GM11168 (cell line): ENCODE data around the gene STAB2.

Source experiments
- in situ Hi-C: fragments of 300-500 bp; cut with MboI; formaldehyde crosslinking; loops from one replicate; pipeline ENCODE4 v1.12.0; 2022; ENCODE audit warnings: low sequenced_read_pairs; ENCODE audit not compliant: unreplicated experiment

STAB2 gene

DNA sequence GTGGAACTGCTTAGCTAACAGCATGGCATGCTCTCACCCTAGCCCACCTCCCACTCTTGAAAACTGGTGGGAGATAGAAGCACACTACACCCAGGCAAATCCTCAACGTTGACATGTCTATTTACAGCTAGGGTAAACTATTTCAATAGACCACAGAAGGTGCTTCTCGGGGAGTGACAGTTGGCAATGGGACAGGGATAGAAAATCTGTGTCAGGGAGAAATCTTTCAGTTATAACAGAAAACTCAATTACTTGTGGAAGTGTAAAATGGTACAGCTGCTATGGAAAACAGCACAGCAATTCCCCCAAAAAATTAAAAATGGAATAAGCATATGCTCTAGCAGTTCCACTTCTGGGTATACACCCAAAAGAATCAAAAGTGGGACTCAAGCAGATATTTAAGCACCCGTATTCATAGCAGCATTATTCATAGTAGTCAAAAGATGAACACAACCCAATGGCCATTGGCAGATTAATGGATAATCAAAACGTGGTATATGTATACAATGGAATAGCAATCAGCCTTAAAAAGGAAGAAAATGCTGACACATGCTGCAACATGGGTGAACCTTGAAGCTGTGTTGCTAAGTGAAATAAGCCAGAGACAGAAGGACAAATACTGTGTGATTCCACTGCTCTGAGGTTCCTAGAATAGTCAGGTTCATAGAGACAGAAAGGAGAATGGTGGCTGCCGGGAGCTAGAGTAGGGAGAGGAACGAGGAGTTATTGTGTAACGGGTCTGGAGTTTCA, 92.5 kb downstream of the STAB2 start:
- in situ Hi-C loops, result no loop called here

DNA sequence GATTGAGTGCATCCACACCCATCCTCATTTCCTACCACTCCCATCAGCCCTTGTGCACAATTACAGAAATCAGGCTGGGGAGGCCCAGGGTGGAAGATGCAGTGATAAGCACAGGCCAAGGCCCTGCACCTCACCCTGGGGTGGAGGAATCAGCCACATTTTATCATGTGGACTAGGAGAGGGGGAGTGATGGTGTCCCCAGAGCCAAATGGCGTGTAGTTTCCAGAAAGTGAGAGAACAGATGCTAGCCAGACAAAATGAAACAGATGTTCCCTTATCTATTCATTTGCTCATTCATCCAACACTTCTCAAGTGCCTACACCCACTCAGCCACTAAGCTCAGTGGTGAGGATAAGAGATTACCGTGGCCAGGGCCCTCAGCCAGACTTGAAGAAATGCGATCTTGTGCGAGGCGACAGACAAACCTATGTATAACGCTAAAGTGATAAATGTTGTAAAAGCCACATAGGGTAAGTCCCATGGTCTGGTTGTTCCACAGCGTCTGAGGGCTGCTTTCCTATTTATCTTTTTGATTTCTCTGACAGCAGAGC, 93.6 kb downstream of the STAB2 start:
- in situ Hi-C loops, result no loop called here

DNA sequence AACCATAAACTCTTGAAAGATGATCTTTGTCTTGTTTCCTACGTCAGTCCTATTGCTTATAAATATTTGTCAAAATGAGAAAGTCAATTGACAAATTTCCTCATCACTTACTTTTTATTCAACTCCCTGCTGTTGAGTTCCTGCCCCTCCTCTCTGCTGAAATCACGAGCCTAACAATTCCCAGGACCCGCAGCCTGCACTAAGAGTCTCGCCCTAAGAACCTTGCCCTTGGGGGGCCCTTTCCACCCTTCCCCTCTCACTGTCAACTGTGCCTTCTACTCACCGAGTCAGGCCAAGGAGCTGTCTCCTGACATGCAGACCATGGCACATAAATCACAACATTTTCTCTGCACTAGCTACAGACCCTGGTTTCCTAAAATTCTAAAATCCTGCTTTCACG, 99.0 kb downstream of the STAB2 start:
- in situ Hi-C loops, result no loop called here

DNA sequence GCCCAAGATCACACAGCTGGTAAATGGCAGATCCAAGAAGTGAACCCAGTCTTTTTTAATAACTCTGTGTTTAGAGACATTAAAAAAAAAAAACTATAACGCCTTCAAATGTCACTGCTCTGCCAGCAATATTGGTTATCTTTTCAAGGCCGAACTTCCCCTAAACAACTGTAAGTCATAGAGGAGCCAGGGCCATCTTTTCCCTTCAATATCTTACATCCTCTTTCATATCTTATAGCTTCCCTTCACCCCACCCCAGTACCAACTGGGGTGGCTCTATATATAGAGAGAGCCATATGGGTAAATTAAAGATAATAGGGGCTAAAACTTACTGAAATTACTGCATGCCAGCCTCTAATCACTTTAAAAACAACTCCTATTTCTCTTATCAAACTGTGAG, 100.2 kb downstream of the STAB2 start:
- in situ Hi-C loops, result no loop called here

DNA sequence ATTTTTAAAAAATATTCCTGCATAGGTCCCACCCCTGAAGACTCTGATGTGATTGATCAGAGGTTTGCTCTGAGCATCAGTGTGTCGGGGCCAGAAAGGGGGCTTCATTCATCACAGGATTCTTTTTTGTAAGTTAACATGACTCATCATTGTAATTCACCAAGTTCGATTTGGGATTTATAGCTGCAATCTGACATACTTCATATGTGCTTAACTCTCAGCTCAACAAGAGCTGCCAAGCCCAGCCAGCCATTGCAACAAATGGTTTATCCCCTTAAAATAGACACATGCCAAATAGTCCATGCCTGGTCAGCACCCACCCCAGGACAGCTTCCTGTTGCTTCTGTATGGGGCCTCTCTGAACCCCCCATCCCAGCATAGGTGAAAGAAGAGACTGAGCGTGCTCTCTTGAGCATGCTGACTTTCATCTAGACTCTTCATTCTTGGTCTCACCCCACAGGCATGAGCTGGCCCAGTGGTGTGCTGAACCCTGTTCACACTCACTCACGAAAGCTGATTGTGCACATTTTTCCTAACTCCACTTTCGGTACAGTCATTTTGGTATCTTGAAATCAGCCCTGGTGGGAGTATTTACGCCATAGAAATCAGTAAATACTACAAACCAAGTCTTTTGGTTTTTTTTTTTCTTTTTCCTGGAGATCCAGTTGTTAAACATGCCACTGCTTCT, 101.4 kb downstream of the STAB2 start:
- in situ Hi-C loops, result no loop called here

DNA sequence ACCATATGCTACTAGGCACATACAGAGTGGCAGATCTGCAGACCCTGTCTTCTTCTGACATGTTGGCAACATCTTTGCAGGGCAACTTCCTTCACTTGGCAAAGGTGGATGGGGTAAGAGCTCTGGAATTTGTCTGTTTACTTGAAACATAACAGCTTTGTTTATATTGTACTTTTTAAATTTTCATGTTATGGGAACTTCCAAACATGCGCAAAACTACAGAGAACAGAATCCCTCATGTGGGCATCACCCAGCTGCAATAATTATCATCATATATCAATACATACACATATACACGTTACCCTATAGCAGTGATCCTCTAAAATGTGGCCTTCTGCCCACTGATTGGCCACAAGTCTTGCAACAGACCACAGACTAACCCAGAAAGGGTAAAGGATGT, 103.4 kb downstream of the STAB2 start:
- in situ Hi-C loops, result no loop called here

DNA sequence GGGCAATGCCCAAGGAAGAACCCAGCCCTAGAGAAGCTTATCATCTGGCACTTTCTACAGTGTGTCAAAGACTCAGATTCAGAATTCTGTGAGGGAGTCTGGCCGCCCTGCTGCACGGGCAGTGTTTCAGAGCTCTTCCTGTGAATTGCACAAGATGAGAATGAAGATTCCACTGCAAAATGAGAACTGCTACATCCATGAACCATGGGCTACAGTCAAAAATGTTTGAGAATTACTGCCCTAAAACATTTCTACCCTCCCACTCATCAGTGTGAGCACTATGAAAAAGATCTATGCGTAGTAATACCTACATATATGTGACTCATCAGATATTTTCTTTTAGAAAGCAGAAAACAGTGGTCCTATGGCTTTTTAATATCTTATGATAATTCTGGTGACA, 104.0 kb downstream of the STAB2 start:
- in situ Hi-C loops, result no loop called here

DNA sequence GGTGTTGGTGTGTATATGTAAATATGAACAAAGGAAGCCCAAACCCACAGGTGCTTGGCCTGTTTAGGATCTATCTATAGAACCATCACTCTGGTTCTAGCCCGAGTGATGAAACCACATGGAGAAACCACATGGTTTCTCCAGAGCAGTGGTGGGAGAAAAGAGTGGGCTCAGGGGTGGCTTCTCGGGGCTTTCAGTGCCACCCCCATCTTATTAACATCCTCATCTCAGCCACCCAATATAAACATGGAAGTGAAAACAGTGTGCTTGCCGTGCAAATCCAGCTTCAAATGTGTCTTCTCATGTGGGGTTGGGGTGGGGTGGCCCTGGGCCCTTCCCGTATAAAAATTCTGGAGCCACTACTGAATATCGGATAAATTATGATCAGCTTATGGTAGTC, 109.0 kb downstream of the STAB2 start:
- in situ Hi-C loops, result no loop called here

DNA sequence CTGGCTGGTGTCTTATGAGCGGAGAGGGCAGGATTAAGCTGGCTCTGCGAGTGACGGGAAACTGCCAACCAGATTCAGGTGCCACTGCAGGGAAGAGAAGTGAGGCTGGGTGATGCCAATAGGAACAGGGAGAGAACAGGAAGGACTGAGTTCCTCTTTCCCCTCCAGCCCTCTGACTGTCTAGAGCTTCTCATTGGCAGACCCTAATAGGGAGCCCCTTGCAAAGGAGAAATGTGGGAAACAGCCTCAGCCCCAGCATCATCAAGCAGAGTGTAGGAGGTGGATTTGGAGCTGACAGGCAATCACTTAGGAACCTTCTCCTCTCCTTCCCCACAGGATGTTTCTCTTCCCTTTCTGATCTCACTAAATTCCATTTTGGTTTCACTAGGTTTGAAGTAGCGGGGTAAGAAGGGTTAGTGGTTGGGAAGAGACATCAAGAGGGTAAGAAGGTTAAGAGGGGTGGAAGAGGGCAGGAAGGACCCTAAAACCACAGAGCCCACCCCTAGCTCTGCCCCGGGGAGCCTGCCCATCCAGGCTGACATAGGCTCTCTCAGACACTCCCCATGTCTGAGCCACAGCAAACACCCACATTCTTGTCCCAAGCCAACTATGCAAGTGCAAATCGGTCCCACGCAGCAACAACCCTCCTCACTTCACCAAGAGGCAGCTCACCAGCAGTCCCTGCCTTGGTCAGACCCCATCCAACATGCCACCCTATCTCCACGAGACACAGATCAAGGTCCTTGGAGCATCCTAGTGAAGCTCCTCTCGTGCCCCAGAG, 111.1 kb downstream of the STAB2 start:
- in situ Hi-C loops, result no loop called here

DNA sequence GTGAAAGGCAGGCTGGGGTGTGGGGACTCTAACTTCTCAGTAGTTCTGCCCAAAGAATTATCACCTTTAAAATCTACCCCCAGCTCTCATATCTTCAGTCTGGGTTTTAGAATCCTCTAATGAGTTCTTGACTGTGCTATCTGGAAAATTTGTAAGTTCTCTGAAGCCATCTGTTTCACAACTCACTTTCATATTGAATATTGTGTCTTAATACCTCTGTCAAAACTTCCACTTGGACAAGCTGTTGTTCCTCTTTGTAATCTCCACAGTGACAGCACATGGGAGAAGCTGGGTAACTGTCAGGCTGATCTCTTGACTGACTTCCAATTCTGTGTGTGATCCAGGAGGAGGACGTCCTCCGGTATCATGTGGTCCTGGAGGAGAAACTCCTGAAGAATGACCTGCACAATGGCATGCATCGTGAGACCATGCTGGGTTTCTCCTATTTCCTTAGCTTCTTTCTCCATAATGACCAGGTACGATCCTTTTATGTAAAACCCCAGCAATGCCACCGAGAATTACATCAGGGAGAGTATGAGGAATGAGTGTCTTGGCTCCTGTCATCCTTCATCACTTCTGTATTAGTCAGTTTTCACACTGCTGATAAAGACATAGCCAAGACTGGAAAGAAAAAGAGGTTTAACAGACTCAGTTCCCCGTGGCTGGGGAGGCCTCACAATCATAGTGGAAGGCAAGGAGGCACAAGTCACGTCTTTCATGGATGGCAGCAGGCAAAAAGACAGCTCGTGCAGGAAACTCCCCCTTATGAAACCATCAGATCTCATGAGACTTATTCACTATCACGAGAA, 111.9 kb downstream of the STAB2 start:
- in situ Hi-C loops, result no loop called here

DNA sequence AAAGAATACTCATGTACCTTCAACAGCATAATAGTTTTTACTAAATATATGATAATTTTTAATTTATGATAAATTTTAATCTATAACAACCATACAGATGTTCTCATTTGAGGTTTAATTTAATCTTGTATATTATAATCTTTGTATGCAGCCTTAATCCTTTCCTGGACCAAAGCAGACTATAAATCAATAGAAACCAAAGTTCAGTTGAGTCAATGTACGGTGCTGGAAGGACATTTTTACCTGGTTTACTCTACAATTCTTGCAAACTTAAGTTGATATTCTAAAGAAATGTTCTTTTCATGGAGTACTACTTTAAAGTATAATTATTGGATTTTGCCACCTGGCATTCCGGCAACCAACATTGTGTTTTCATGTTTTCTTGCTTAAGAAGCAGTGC, 118.0 kb downstream of the STAB2 start:
- in situ Hi-C loops, result no loop called here

DNA sequence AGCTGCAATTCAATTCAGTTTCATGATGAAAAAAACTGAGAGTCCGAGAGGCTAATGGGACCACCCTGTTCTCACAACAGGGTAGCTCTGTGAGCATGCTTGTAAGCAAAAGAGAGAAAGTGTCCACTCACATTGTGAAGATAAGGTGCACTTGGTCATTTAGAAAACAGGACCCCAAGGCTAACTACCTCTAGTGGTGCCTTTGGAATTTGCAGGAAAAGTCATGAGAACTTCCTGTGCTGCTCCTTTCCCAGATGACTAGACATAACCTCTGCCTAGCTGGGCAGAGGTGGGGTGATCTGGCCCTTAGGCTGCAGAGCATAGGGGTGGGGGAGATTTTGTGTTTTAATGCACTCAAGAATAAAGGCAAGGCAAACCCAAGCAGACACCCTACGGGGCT, 118.9 kb downstream of the STAB2 start:
- in situ Hi-C loops, result no loop called here

DNA sequence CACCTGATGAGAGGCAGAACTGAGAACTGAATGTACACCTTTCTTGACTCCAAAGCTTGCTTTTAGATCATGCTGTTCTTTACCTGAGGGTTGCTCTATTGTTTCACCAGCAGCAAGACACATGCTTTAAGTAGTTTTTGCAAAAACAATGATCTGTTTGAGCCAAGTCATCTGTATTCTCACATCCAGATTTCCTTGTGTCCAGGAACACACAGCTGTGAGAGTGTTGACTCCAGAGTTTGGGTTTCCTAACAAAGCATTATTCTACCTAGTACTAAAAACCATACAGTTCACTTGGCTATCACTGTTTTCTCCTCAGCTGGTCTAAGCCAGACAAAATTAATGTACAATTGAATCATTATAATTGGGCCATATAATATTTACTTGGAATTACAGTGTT, 120.4 kb downstream of the STAB2 start:
- in situ Hi-C loops, result no loop called here

DNA sequence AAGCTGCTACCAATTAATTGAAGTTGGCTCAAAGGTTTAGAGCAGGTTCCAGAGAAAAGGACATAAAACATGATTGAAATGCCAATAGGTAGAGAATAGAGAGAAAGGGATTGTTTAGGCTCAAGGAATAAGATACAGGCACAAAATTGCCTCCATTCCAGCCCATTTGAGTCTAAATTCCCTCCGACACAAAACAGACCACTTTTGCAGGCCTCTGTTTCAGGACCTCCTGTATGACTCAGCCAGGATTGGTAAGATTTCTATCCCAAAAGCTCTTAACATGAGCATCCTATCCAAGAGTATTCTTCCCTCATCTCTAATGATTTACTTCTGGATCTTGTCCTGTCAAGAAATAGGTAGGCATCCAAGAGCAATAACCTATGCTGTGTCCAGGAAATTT, 123.5 kb downstream of the STAB2 start:
- in situ Hi-C loops, result no loop called here

DNA sequence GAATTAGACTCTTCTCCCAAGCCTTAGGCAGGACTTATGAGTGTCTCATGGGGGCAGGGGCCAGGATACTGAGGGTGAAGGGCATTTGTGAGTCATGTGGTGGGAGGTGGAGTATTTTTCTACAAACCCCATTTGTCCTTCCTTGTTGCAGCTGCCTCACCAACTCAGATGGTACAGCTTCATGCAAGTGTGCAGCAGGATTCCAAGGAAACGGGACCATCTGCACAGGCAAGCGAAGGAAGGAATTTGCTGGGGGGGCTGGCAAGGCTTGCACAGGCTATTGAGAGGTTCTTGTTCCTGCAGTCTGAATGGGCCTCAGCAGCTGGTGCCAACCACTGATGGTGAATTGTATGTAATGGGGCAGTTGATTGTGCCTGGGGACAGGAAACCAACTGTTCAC, 125.1 kb downstream of the STAB2 start:
- in situ Hi-C loops, result no loop called here

DNA sequence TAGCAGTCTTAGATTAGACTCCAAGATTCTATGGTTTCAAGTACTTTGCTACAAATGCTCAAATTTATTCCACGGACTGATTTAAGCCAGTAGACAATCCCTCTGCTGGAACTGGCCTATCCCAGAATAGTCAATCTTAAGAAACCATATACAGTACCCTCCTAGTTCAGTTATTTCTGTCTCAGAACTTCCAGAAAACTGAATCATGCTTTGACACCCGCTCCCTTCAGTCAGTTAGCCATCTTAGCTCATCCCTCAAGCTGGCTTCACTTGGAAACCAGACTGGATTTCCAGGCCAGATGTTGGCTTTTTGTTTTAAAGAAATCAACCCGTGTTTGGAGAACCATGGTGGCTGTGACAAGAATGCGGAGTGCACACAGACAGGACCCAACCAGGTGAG, 128.4 kb downstream of the STAB2 start:
- in situ Hi-C loops, result no loop called here

DNA sequence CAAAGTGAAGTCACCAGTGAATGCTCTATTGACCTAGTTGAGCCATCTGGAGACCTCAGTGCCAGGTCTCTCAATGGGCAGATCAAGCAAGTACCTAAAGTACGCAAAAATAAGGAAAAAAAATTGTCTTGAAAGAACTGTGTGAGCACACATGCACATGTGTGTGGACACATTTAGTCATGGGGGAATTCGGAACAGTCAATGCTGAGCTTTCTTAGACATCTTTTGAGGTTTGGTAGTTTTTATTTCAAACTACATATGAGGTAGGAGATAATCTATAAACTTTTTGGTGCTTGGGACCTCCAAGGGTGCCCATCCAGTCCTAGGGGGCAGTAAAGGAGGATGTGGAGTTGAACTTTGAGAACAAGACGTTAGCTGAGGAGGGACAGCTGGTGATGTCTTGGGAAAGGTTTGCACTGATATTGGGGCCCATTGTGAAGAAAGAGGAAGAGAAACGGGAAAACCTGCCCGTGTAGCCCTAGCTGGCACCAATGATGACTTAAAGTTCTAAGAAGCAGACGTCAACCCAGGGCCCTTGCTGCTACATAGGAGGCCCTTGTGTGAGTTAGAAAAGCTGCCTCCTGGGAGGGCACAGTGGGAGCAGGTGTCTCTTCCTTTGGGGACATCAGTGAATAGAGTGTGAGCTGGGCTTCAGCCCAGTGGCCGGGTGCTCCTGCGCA, 129.6 kb downstream of the STAB2 start:
- in situ Hi-C loops, result no loop called here

DNA sequence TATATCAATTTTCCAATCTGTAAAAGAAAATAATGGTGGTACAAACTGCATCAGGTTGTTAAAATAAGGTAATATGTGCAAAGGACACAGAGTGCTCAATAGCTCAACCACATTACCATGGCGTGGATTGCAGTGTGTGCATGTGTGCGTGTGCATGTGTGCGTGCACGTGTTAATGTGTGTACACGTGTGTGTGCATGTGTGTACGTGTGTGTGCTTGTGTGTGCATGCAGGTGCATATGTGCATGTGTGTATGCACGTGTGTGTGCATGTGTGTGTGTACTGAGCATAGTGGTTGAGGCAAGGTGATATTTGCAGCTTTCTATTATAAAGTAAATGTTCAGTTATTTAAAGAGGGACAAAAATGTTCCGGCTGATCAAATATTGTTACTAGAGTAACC, 138.3 kb downstream of the STAB2 start:
- in situ Hi-C loops, result no loop called here

DNA sequence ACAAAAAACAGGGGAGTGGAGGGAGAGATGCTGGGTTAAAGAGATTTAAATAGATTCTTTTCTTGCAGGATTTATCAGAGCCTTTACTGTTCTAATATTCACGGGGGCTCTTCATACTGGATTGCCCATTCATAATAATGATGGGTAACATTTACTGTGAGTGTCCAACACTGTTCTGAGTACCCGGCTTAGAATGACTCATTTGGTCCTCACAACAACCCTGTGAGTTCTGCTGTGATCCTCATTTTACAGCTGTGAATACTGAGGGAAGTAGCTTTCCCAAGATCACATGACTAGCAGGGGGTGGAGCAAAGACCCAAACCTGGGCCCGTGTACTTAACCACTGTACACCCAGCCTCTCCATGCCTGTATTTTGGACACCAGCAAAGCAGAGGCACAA, 140.6 kb downstream of the STAB2 start:
- in situ Hi-C loops, result no loop called here

DNA sequence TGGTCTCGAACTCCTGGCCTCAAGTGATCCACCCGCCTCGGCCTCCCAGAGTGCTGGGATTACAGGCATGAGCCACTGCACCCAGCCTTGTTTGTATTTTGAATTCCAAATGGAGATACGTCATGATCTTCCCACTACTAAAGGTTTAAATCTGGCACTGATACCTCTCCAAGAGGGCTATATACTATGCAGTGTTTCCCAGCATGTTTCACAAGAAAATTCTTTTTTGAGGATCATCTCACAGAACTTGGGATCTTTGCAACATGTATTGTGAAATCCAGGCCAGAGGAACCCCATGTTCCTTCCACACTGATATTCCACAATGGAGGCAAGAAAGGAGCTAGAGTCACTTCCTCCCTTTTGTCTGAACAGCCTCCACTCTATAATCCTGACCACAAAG, 141.2 kb downstream of the STAB2 start:
- in situ Hi-C loops, result no loop called here
